H9 (cell line): ENCODE results near the gene IFNA7. TPM values are rescaled to one million over a fixed set of nuclear protein-coding genes. Genes with fewer than 3 reads are reported as not detected.

ENCODE experiments used
- DNase-seq: peaks from one replicate; pipeline ENCODE4 v3.0.0-alpha.2; 2017
- H2AFZ ChIP-seq: one replicate; pipeline ENCODE4 v1.6.1; 2013; ENCODE audit warnings: mild to moderate bottlenecking, low read length, control low read depth, moderate library complexity
- H2AK5ac ChIP-seq: 2 replicates; pipeline ENCODE4 v1.6.1; 2013; ENCODE audit warnings: low read length, control low read depth, mixed read lengths; ENCODE audit not compliant: insufficient read length
- H2BK120ac ChIP-seq: one replicate; pipeline ENCODE4 v1.6.1; 2013; ENCODE audit warnings: low read depth, mild to moderate bottlenecking, low read length, control low read depth, inconsistent platforms; ENCODE audit not compliant: poor library complexity, severe bottlenecking
- H2BK12ac ChIP-seq: 2 replicates; pipeline ENCODE4 v1.6.1; 2013; ENCODE audit warnings: low read length, control low read depth, mixed read lengths, low read depth; ENCODE audit not compliant: insufficient read length
- H2BK15ac ChIP-seq: 2 replicates; pipeline ENCODE4 v1.6.1; 2013; ENCODE audit warnings: low read depth, low read length, control low read depth
- H2BK20ac ChIP-seq: one replicate; pipeline ENCODE4 v1.6.1; 2013; ENCODE audit warnings: low read depth, mild to moderate bottlenecking, low read length, control low read depth, inconsistent platforms; ENCODE audit not compliant: poor library complexity, severe bottlenecking
- H2BK5ac ChIP-seq: 2 replicates; pipeline ENCODE4 v1.6.1; 2013; ENCODE audit warnings: low read length, control low read depth, mixed read lengths; ENCODE audit not compliant: insufficient read length
- H3K14ac ChIP-seq: 2 replicates; pipeline ENCODE4 v1.6.1; 2013; ENCODE audit warnings: low read length, control low read depth; ENCODE audit not compliant: insufficient read depth
- H3K18ac ChIP-seq: 2 replicates; pipeline ENCODE4 v1.6.1; 2013; ENCODE audit warnings: low read depth, mild to moderate bottlenecking, mixed read lengths, low read length, control low read depth; ENCODE audit not compliant: insufficient read length
- H3K23ac ChIP-seq: 2 replicates; pipeline ENCODE4 v1.6.1; 2013; ENCODE audit warnings: low read length, control low read depth, mixed read lengths, low read depth; ENCODE audit not compliant: insufficient read length
- H3K23me2 ChIP-seq: 2 replicates; pipeline ENCODE4 v1.6.1; 2013; ENCODE audit warnings: low read depth, mild to moderate bottlenecking, mixed read lengths, low read length, control low read depth; ENCODE audit not compliant: insufficient read length, poor library complexity, severe bottlenecking
- H3K27ac ChIP-seq: 2 replicates; pipeline ENCODE4 v1.5.1; 2013; ENCODE audit warnings: low read length, control low read depth, mixed read lengths, low read depth; ENCODE audit not compliant: insufficient read length
- H3K27me3 ChIP-seq: 2 replicates; pipeline ENCODE4 v1.6.1; 2013; ENCODE audit warnings: low read length, control low read depth, inconsistent platforms; ENCODE audit not compliant: insufficient read depth
- H3K4ac ChIP-seq: 2 replicates; pipeline ENCODE4 v1.6.1; 2013; ENCODE audit warnings: low read depth, mild to moderate bottlenecking, control low read depth, inconsistent platforms, low read length, moderate library complexity
- H3K4me1 ChIP-seq: 2 replicates; pipeline ENCODE4 v1.6.1; 2013; ENCODE audit warnings: low read length, control low read depth, inconsistent platforms; ENCODE audit not compliant: insufficient read depth
- H3K4me2 ChIP-seq: 2 replicates; pipeline ENCODE4 v1.6.1; 2013; ENCODE audit warnings: low read length, control low read depth, mixed read lengths; ENCODE audit not compliant: insufficient read length, insufficient read depth
- H3K56ac ChIP-seq: 2 replicates; pipeline ENCODE4 v1.6.1; 2013; ENCODE audit warnings: low read depth, mild to moderate bottlenecking, mixed read lengths, low read length, control low read depth; ENCODE audit not compliant: insufficient read length
- H3K79me1 ChIP-seq: 2 replicates; pipeline ENCODE4 v1.6.1; 2013; ENCODE audit warnings: low read depth, mild to moderate bottlenecking, moderate library complexity, low read length, control low read depth, inconsistent platforms; ENCODE audit not compliant: insufficient read depth, poor library complexity, severe bottlenecking
- H3K79me2 ChIP-seq: 2 replicates; pipeline ENCODE4 v1.6.1; 2013; ENCODE audit warnings: low read length, control low read depth, inconsistent platforms; ENCODE audit not compliant: insufficient read depth
- H3K9ac ChIP-seq: 2 replicates; pipeline ENCODE4 v1.6.1; 2013; ENCODE audit warnings: low read length, control low read depth, mixed read lengths; ENCODE audit not compliant: insufficient read length; ENCODE audit errors: extremely low read depth
- H3K9me3 ChIP-seq: one replicate; pipeline ENCODE4 v1.6.1; 2013; ENCODE audit warnings: low read depth, low read length, inconsistent platforms; ENCODE audit not compliant: control insufficient read depth
- H3T11ph ChIP-seq: one replicate; pipeline ENCODE4 v1.6.1; 2013; ENCODE audit warnings: mild to moderate bottlenecking, low read length, control low read depth, inconsistent platforms
- H4K20me1 ChIP-seq: one replicate; pipeline ENCODE4 v1.6.1; 2013; ENCODE audit not compliant: control insufficient read depth, insufficient read length, insufficient read depth
- H4K5ac ChIP-seq: 2 replicates; pipeline ENCODE4 v1.6.1; 2013; ENCODE audit warnings: low read depth, mild to moderate bottlenecking, mixed read lengths, low read length, control low read depth; ENCODE audit not compliant: insufficient read length
- H4K8ac ChIP-seq: replicated peaks from 2 replicates; pipeline ENCODE4 v1.6.1; 2013; ENCODE audit warnings: low read length, control low read depth, mixed read lengths, low read depth; ENCODE audit not compliant: insufficient read length
- H4K91ac ChIP-seq: 2 replicates; pipeline ENCODE4 v1.6.1; 2013; ENCODE audit warnings: low read depth, mild to moderate bottlenecking, moderate library complexity, mixed read lengths, low read length, control low read depth; ENCODE audit not compliant: insufficient read length
- H3K27ac Mint-ChIP-seq, 3 experiments: 2 replicates in 2 of 3; 3 replicates in 1 of 3; pipeline ENCODE4 v1.8.0; 2020 to 2021; ENCODE audit warnings: mixed read lengths in 3 of 3, mild to moderate bottlenecking in 1 of 3, moderate library complexity in 1 of 3
- H3K27me3 Mint-ChIP-seq: 2 replicates; pipeline ENCODE4 v1.8.0; 2021; ENCODE audit warnings: low read depth, mild to moderate bottlenecking, moderate library complexity, mixed read lengths
- H3K36me3 Mint-ChIP-seq, 3 experiments: 2 replicates in 2 of 3; 3 replicates in 1 of 3; pipeline ENCODE4 v1.8.0; 2020 to 2021; ENCODE audit warnings: low read depth in 3 of 3, mixed read lengths in 3 of 3; ENCODE audit not compliant: insufficient read depth in 1 of 3
- H3K4me1 Mint-ChIP-seq, 2 experiments: 2 replicates each; pipeline ENCODE4 v1.8.0; 2020; ENCODE audit warnings: mixed read lengths in 2 of 2
- H3K4me3 Mint-ChIP-seq, 2 experiments: 2 replicates in 1 of 2; 3 replicates in 1 of 2; pipeline ENCODE4 v1.8.0; 2020 to 2021; ENCODE audit warnings: mild to moderate bottlenecking in 2 of 2, mixed read lengths in 2 of 2, moderate library complexity in 1 of 2
- H3K9me3 Mint-ChIP-seq, 2 experiments: 2 replicates in 1 of 2; 3 replicates in 1 of 2; pipeline ENCODE4 v1.8.0; 2020; ENCODE audit warnings: mild to moderate bottlenecking in 2 of 2, mixed read lengths in 2 of 2, moderate library complexity in 1 of 2
- CTCF ChIP-seq: fragments of 200-600 bp; sonication (generic); conservative IDR thresholded peaks from 3 replicates; pipeline ENCODE4 v1.8.0; 2021; ENCODE audit warnings: antibody characterized with exemption, mild to moderate bottlenecking
- WGBS: extraction: QIAGEN DNeasy Blood & Tissue Kit; methylation state at CpG from one replicate; pipeline ENCODE4 v1.1.7; 2013; ENCODE audit warnings: missing lambda C conversion rate, low lambda C conversion rate, mixed read lengths; ENCODE audit not compliant: insufficient read length; ENCODE audit errors: extremely low coverage; 5-methylcytosine and 5-hydroxymethylcytosine counted together
- total RNA-seq: library from RNA; stranded (reverse); gene quantifications from 2 replicates; pipeline ENCODE4 v1.2.1, GENCODE V29; 2021

Gene IFNA7
- total RNA-seq, 1 experiment from 2014 or later, result not detected

- no peak overlapping the region for H3K18ac ChIP-seq
- H3K56ac ChIP-seq, result no peak overlapping the region
- H3T11ph ChIP-seq, result no peak overlapping the region
- H3K9me3 Mint-ChIP-seq, result no peaks in the 10 kb centered on the region; a peak in 2 of 5 replicates
- H4K91ac ChIP-seq, result no peak overlapping the region
- H3K4me3 Mint-ChIP-seq, result no peak overlapping the region
- no peaks in the 10 kb centered on the region for H3K27me3 ChIP-seq
- no peaks in the 10 kb centered on the region for H3K9me3 ChIP-seq
- H2BK15ac ChIP-seq, result no peak overlapping the region
- H3K23ac ChIP-seq, result no peak overlapping the region
- no peak for TF ChIP-seq CTCF
- H3K79me2 ChIP-seq, result no peaks in the 10 kb centered on the region
- H3K14ac ChIP-seq, result no peak overlapping the region
- H3K9ac ChIP-seq, result no peak overlapping the region
- H4K5ac ChIP-seq, result no peak overlapping the region
- no peaks in the 10 kb centered on the region for H3K4me1 ChIP-seq
- no peak overlapping the region for H3K27ac Mint-ChIP-seq
- H3K27ac ChIP-seq, result no peak overlapping the region
- H3K4me2 ChIP-seq, result no peak overlapping the region
- no peak for DNase-seq
- no peak overlapping the region for H4K8ac ChIP-seq
- no peaks in the 10 kb centered on the region for H3K23me2 ChIP-seq
- no peaks in the 10 kb centered on the region for H4K20me1 ChIP-seq
- no peak overlapping the region for H2AK5ac ChIP-seq
- H3K4ac ChIP-seq, result no peak overlapping the region
- H3K27me3 Mint-ChIP-seq, result no peaks in the 10 kb centered on the region; the same call in 1 of the 2 replicates
- no peak overlapping the region for H2BK5ac ChIP-seq
- H3K36me3 Mint-ChIP-seq, result no peaks in the 10 kb centered on the region
- no peak overlapping the region for H2BK12ac ChIP-seq
- H3K79me1 ChIP-seq, result no peaks in the 10 kb centered on the region
- no peak overlapping the region for H2BK20ac ChIP-seq
- H2AFZ ChIP-seq, result no peak overlapping the region
- no peaks in the 10 kb centered on the region; a peak in 1 of 4 replicates for H3K4me1 Mint-ChIP-seq
- WGBS, result no CpG with 5 or more reads among the region's 1 CpG
- no peak overlapping the region for H2BK120ac ChIP-seq
Measured at GRCh38 chr9:21160178-21160577, 41.8 kb downstream of the IFNA7 start.
